A549 (cell line): ENCODE data around the gene GRID2. TPM values are rescaled to one million over a fixed set of nuclear protein-coding genes. Genes with fewer than 3 reads are reported as not detected.

ENCODE experiments used
- ATAC-seq, 2 experiments: fragments of 200-7000 bp in 1 of 2; fragments of >200 bp in 1 of 2; cut with Nextera tagmentation in 1 of 2; cut with Tn5 transposase in 1 of 2; 3 replicates each; pipeline versions ENCODE4 v1.8.0 to v1.9.1; 2018 to 2020; ENCODE audit warnings: mild to moderate bottlenecking in 1 of 2, moderate library complexity in 1 of 2
- CTCF ChIA-PET: fragments of 300-600 bp; sonication (Branson Sonifier 250); formaldehyde crosslinking; extraction: SDS; loops from one replicate; lab custom pipeline; 2021; ENCODE audit warnings: antibody characterized with exemption, inconsistent platforms; lab: Yijun Ruan, JAX
- POLR2A ChIA-PET: fragments of 350-600 bp; formaldehyde crosslinking; extraction: SDS; loops from one replicate; lab custom pipeline; 2021; ENCODE audit warnings: antibody characterized with exemption, inconsistent platforms; lab: Yijun Ruan, JAX
- DNase-seq, 2 experiments: peaks; one replicate each; pipeline versions ENCODE4 v3.0.0 to v3.0.0-alpha.2; 2011 to 2016; ENCODE audit warnings: low read depth in 1 of 2, low spot score in 1 of 2
- FAIRE-seq: peaks from 2 replicates; lab custom pipeline; 2011; peaks lifted over from hg19 to GRCh38; lab: Jason Lieb, UNC
- H3K27ac ChIP-seq, 2 experiments: fragments of >200 bp; sonication (Bioruptor Twin); formaldehyde crosslinking; 3 replicates each; pipeline ENCODE4 v1.5.1; 2016 to 2017
- H3K4me1 ChIP-seq: fragments of >200 bp; sonication (Bioruptor Twin); formaldehyde crosslinking; 3 replicates; pipeline ENCODE4 v1.6.1; 2016
- H3K4me2 ChIP-seq: fragments of >200 bp; sonication (Bioruptor Twin); formaldehyde crosslinking; 3 replicates; pipeline ENCODE4 v1.6.1; 2016
- H3K4me3 ChIP-seq: fragments of >200 bp; sonication (Bioruptor Twin); formaldehyde crosslinking; 3 replicates; pipeline ENCODE4 v1.5.1; 2016
- H3K9me3 ChIP-seq: fragments of >200 bp; sonication (Bioruptor Twin); formaldehyde crosslinking; 3 replicates; pipeline ENCODE4 v1.6.1; 2016
- BCL3 ChIP-seq: fragments of >200 bp; sonication (Bioruptor Twin); formaldehyde crosslinking; IDR thresholded peaks from 3 replicates; pipeline ENCODE4 v1.6.1; 2016
- BHLHE40 ChIP-seq: IDR thresholded peaks from 2 replicates; pipeline ENCODE4 v1.6.1; 2012; ENCODE audit warnings: low read depth, low read length, inconsistent platforms
- CEBPB ChIP-seq, 2 experiments: fragments of >200 bp in 1 of 2; sonication (Bioruptor Twin) in 1 of 2; formaldehyde crosslinking in 1 of 2; IDR thresholded peaks; 2 replicates each; pipeline ENCODE4 v1.6.1; 2012 to 2016
- CHD4 ChIP-seq: fragments of 200-600 bp; sonication (generic); IDR thresholded peaks from 2 replicates; pipeline ENCODE4 v1.6.1; 2016; ENCODE audit warnings: antibody characterized with exemption, mild to moderate bottlenecking, borderline replicate concordance
- E2F6 ChIP-seq: IDR thresholded peaks from 2 replicates; pipeline ENCODE4 v1.6.1; 2012; ENCODE audit warnings: low read depth, borderline replicate concordance
- ELK1 ChIP-seq: fragments of 150-350 bp; IDR thresholded peaks from 2 replicates; pipeline ENCODE4 v1.6.1; 2014; ENCODE audit warnings: low read depth, mild to moderate bottlenecking, low read length
- EP300 ChIP-seq, 2 experiments: fragments of >200 bp; sonication (Bioruptor Twin); formaldehyde crosslinking; IDR thresholded peaks; 2 replicates in 1 of 2; 3 replicates in 1 of 2; pipeline ENCODE4 v1.6.1; 2016 to 2017
- FOSB ChIP-seq: fragments of 250-450 bp; sonication (Bioruptor Pico); IDR thresholded peaks from 2 replicates; pipeline ENCODE4 v1.5.0; 2020; ENCODE audit warnings: mild to moderate bottlenecking, moderate library complexity
- GATA3 ChIP-seq: IDR thresholded peaks from 2 replicates; pipeline ENCODE4 v1.6.1; 2012; ENCODE audit warnings: borderline replicate concordance
- HMGXB4 ChIP-seq: fragments of 250-450 bp; sonication (Bioruptor Pico); IDR thresholded peaks from 2 replicates; pipeline ENCODE4 v1.5.0; 2021; ENCODE audit warnings: mild to moderate bottlenecking, moderate library complexity, borderline replicate concordance
- HOXB13 ChIP-seq: fragments of 250-450 bp; sonication (Bioruptor Pico); IDR thresholded peaks from 2 replicates; pipeline ENCODE4 v1.5.0; 2020; ENCODE audit warnings: low read depth, mild to moderate bottlenecking, moderate library complexity
- JUN ChIP-seq, 2 experiments: fragments of >200 bp; sonication (Bioruptor Twin); formaldehyde crosslinking; IDR thresholded peaks; 2 replicates in 1 of 2; 3 replicates in 1 of 2; pipeline ENCODE4 v1.6.1; 2016 to 2017
- MAFK ChIP-seq: fragments of 450-650 bp; IDR thresholded peaks from 2 replicates; pipeline ENCODE4 v1.6.1; 2014; ENCODE audit not compliant: partially characterized antibody
- MAZ ChIP-seq: fragments of 150-350 bp; IDR thresholded peaks from 2 replicates; pipeline ENCODE4 v1.6.1; 2014; ENCODE audit warnings: antibody characterized with exemption, low read depth, low read length, borderline replicate concordance
- MYC ChIP-seq: IDR thresholded peaks from 2 replicates; pipeline ENCODE4 v1.6.1; 2012; ENCODE audit warnings: mild to moderate bottlenecking, inconsistent platforms, low read length, improper control_type of control experiment, borderline replicate concordance
- NFE2L2 ChIP-seq: fragments of 150-350 bp; conservative IDR thresholded peaks from 2 replicates; pipeline ENCODE4 v1.6.1; 2014; ENCODE audit warnings: low read length
- NPAS2 ChIP-seq: fragments of 250-450 bp; sonication (Bioruptor Pico); IDR thresholded peaks from 2 replicates; pipeline ENCODE4 v1.8.0; 2022; ENCODE audit warnings: mild to moderate bottlenecking, moderate library complexity, borderline replicate concordance
- PBX3 ChIP-seq: IDR thresholded peaks from 2 replicates; pipeline ENCODE4 v1.6.1; 2012
- PHF8 ChIP-seq: fragments of 200-600 bp; sonication (generic); IDR thresholded peaks from 2 replicates; pipeline ENCODE4 v1.6.1; 2016; ENCODE audit warnings: low read depth, mild to moderate bottlenecking, antibody characterized with exemption, moderate library complexity, borderline replicate concordance
- RARB ChIP-seq: fragments of 250-450 bp; sonication (Bioruptor Pico); IDR thresholded peaks from 2 replicates; pipeline ENCODE4 v1.8.0; 2021; ENCODE audit warnings: mild to moderate bottlenecking, moderate library complexity
- RCOR1 ChIP-seq: fragments of 150-350 bp; IDR thresholded peaks from 2 replicates; pipeline ENCODE4 v1.6.1; 2014; ENCODE audit warnings: antibody characterized with exemption, low read length, low read depth
- SMC3 ChIP-seq: fragments of >200 bp; sonication (Bioruptor Twin); formaldehyde crosslinking; IDR thresholded peaks from 3 replicates; pipeline ENCODE4 v1.6.1; 2018; ENCODE audit warnings: inconsistent platforms
- TFCP2L1 ChIP-seq: fragments of 250-450 bp; sonication (Bioruptor Pico); IDR thresholded peaks from 2 replicates; pipeline ENCODE4 v1.5.0; 2021; ENCODE audit warnings: mild to moderate bottlenecking
- USF2 ChIP-seq: fragments of 450-650 bp; IDR thresholded peaks from 2 replicates; pipeline ENCODE4 v1.6.1; 2014; ENCODE audit warnings: antibody characterized with exemption
- ZSCAN20 ChIP-seq: fragments of 250-450 bp; sonication (Bioruptor Pico); IDR thresholded peaks from 2 replicates; pipeline ENCODE4 v1.8.0; 2022; ENCODE audit warnings: mild to moderate bottlenecking, moderate library complexity
- WGBS: methylation state at CpG from one replicate; pipeline ENCODE4 v1.1.6; 2017; ENCODE audit errors: missing lambda C conversion rate; 5-methylcytosine and 5-hydroxymethylcytosine counted together
- polyA plus RNA-seq, 4 experiments: library from polyadenylated mRNA; depleted of rRNA in 3 of 4; stranded (reverse); fragments of >200 nt; fragmentation: RNase III in 1 of 4; extraction: RNeasy Plus Mini Kit Qiagen cat#74134 plus additional on column Dnase treatment in 1 of 4; gene quantifications; 2 replicates in 3 of 4; 3 replicates in 1 of 4; pipeline ENCODE4 v1.2.3, GENCODE V29; 2011 to 2017

The GRID2 gene
- polyA plus RNA-seq, 2 of the 4 experiments (the other 2 are of a cell fraction) = not detected

- no peak for DNase-seq
- Histone ChIP-seq H3K4me3 (no peak overlapping the region), H3K27ac (no peak overlapping the region), H3K9me3 (no peaks in the 10 kb centered on the region), H3K4me1 (no peaks in the 10 kb centered on the region), H3K4me2 (no peak overlapping the region)
- TF ChIP-seq CEBPB (IDR thresholded peaks at IDR 0.05) = no peak
- TF ChIP-seq NPAS2 (CRISPR knock-in tag) = no peak
- no peak for TF ChIP-seq ELK1
- no peak for TF ChIP-seq E2F6
- TF ChIP-seq ZSCAN20 = no peak
- TF ChIP-seq BCL3 = no peak
- TF ChIP-seq GATA3 = no peak
- TF ChIP-seq PHF8 = no peak
- TF ChIP-seq JUN (IDR thresholded peaks at IDR 0.05) = no peak
- no peak for TF ChIP-seq BHLHE40
- no peak for TF ChIP-seq RCOR1
- no peak for TF ChIP-seq RARB (CRISPR knock-in tag)
- no peak for TF ChIP-seq FOSB (CRISPR knock-in tag)
- no peak for TF ChIP-seq MYC
- no peak for TF ChIP-seq HOXB13 (CRISPR knock-in tag)
- FAIRE-seq = no peak
- ChIA-PET CTCF (no interaction called here), POLR2A (no interaction called here)
- WGBS = 0% methylated on average over 1 of the region's 1 CpG
- ATAC-seq = no peak
Observed at GRCh38 chr4:93144644-93145043, 840.9 kb downstream of the GRID2 start.

GRCh38 chr4:93147524-93148212, 843.9 kb downstream of the GRID2 start:
- no peaks in the 10 kb centered on the region for H3K9me3 ChIP-seq
- ATAC-seq = no peak
- CTCF ChIA-PET = no interaction called here
- no peak overlapping the region for H3K4me2 ChIP-seq
- H3K4me1 ChIP-seq = no peaks in the 10 kb centered on the region
- TF ChIP-seq NFE2L2 (no peak), EP300 (IDR thresholded peaks at IDR 0.05) (no peak), RARB (CRISPR knock-in tag) (no peak), CHD4 (no peak), SMC3 (no peak), BHLHE40 (no peak), TFCP2L1 (CRISPR knock-in tag) (no peak), ELK1 (no peak), MAFK (no peak), PBX3 (no peak), HOXB13 (CRISPR knock-in tag) (no peak), HMGXB4 (CRISPR knock-in tag) (no peak), USF2 (no peak), MAZ (no peak), FOSB (CRISPR knock-in tag) (no peak)
- no peak overlapping the region for H3K4me3 ChIP-seq
- H3K27ac ChIP-seq = no peak overlapping the region
- POLR2A ChIA-PET = no interaction called here
- FAIRE-seq = no peak
- WGBS = 20% methylated on average over 1 of the region's 1 CpG
- DNase-seq = no peak
